Breast epithelium (tissue), 4 donors: ENCODE measurements around the gene SUPT16H. TPM values are rescaled to one million over a fixed set of nuclear protein-coding genes. Genes with fewer than 3 reads are reported as not detected.

Experiments used
- DNase-seq, 2 donors: peaks; one replicate each; pipeline ENCODE4 v3.0.0-alpha.2; 2019; ENCODE audit warnings: low spot score in 2 of 2
- H3K27ac ChIP-seq, 2 donors: fragments of 200-600 bp; sonication (generic) in 1 of 2; one replicate each; pipeline ENCODE4 v1.5.1; 2016 to 2019; ENCODE audit warnings: mild to moderate bottlenecking in 1 of 2
- H3K27me3 ChIP-seq, 2 donors: fragments of 200-600 bp; sonication (generic) in 1 of 2; one replicate each; pipeline versions ENCODE4 v1.5.1 to v1.6.0; 2017 to 2019; ENCODE audit warnings: control low read depth in 1 of 2, mild to moderate bottlenecking in 1 of 2
- H3K36me3 ChIP-seq: fragments of 200-600 bp; one replicate; pipeline ENCODE4 v1.5.1; 2019
- H3K4me1 ChIP-seq, 2 donors: fragments of 200-600 bp; sonication (generic); one replicate each; pipeline ENCODE4 v1.5.1; 2016 to 2019; ENCODE audit warnings: control low read depth in 1 of 2
- H3K4me3 ChIP-seq, 3 donors: fragments of 200-600 bp; sonication (generic); 1 replicate in 2 of 3; 2 replicates in 1 of 3; pipeline ENCODE4 v1.5.1; 2016 to 2019; ENCODE audit warnings: mild to moderate bottlenecking in 3 of 3, moderate library complexity in 2 of 3
- H3K9me3 ChIP-seq, 2 donors: fragments of 200-600 bp; sonication (generic) in 1 of 2; one replicate each; pipeline ENCODE4 v1.5.1; 2016 to 2019; ENCODE audit warnings: control low read depth in 1 of 2
- POLR2A ChIP-seq: fragments of 450-650 bp; IDR thresholded peaks from one replicate; pipeline ENCODE4 v1.6.1; 2016; ENCODE audit warnings: antibody characterized with exemption, mild to moderate bottlenecking, moderate library complexity
- POLR2AphosphoS5 ChIP-seq, 3 donors: sonication (generic); formaldehyde crosslinking; IDR thresholded peaks; one replicate each; pipeline ENCODE4 v1.6.1; 2017; ENCODE audit warnings: antibody characterized with exemption in 3 of 3
- intact Hi-C: fragments of 100-400 bp; cut with DNase I; formaldehyde crosslinking; loops from one replicate; pipeline ENCODE4 v1.15.1; 2023; ENCODE audit warnings: low total_unique reads
- total RNA-seq, 3 donors: library from RNA; depleted of rRNA; stranded (reverse); fragments of >200 nt; gene quantifications; one replicate each; pipeline ENCODE4 v1.1.0, GENCODE V29; 2016
- TF ChIP-seq, protein P1 (sequence below), 3 donors: fragments of 450-650 bp; IDR thresholded peaks; one replicate each; pipeline ENCODE4 v1.5.1; 2016 to 2017; ENCODE audit warnings: antibody characterized with exemption in 3 of 3, mild to moderate bottlenecking in 3 of 3, moderate library complexity in 3 of 3

Gene SUPT16H
- total RNA-seq, 3 donors from 2014 or later, result 66.1 to 79.3 (median 73.1) TPM

- H3K27me3 ChIP-seq, result no peaks in the 10 kb centered on the region
- DNase-seq, result no peak
- no peaks in the 10 kb centered on the region for H3K36me3 ChIP-seq
- TF ChIP-seq, protein P1, sequence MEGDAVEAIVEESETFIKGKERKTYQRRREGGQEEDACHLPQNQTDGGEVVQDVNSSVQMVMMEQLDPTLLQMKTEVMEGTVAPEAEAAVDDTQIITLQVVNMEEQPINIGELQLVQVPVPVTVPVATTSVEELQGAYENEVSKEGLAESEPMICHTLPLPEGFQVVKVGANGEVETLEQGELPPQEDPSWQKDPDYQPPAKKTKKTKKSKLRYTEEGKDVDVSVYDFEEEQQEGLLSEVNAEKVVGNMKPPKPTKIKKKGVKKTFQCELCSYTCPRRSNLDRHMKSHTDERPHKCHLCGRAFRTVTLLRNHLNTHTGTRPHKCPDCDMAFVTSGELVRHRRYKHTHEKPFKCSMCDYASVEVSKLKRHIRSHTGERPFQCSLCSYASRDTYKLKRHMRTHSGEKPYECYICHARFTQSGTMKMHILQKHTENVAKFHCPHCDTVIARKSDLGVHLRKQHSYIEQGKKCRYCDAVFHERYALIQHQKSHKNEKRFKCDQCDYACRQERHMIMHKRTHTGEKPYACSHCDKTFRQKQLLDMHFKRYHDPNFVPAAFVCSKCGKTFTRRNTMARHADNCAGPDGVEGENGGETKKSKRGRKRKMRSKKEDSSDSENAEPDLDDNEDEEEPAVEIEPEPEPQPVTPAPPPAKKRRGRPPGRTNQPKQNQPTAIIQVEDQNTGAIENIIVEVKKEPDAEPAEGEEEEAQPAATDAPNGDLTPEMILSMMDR (IDR thresholded peaks at IDR 0.05), result no peak
- no peak for TF ChIP-seq POLR2A
- no peak for TF ChIP-seq POLR2AphosphoS5 (IDR thresholded peaks at IDR 0.05)
- H3K9me3 ChIP-seq, result no peaks in the 10 kb centered on the region
- intact Hi-C loops, result no loop called here
- no peak overlapping the region for H3K27ac ChIP-seq
- no peak overlapping the region for H3K4me3 ChIP-seq
- no peaks in the 10 kb centered on the region for H3K4me1 ChIP-seq
Measured at GRCh38 chr14:21322716-21323115, 61.1 kb downstream of the SUPT16H start.

DNA sequence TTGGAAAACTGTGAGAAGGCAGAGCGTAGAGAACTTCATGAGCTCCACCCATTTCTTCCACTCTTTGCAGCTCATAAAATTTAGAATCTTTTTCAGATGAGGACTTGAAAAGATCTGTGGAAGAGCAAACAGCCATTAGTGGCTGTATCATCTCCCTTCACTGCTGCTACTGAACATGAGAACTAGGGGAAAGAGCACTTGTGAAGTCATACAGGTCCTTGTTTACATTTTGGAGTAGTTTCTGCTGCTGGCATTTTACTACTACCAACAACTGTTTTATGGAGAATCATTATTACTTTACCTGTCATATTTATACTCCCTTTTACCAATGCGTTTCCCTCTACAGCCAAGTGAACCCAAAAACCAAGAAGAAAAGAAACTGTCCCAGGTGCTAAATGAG is 62.9 kb downstream of the SUPT16H start:
- H3K27me3 ChIP-seq, result no peaks in the 10 kb centered on the region
- no peak overlapping the region for H3K27ac ChIP-seq
- H3K4me3 ChIP-seq, result no peak overlapping the region
- no peaks in the 10 kb centered on the region for H3K36me3 ChIP-seq
- H3K4me1 ChIP-seq, result no peaks in the 10 kb centered on the region
- TF ChIP-seq, protein P1 (IDR thresholded peaks at IDR 0.05), result no peak
- no peak for TF ChIP-seq POLR2A
- TF ChIP-seq POLR2AphosphoS5 (IDR thresholded peaks at IDR 0.05), result no peak
- intact Hi-C loops, result no loop called here
- H3K9me3 ChIP-seq, result no peaks in the 10 kb centered on the region
- no peak for DNase-seq

GRCh38 chr14:21317398-21317797 is 66.4 kb downstream of the SUPT16H start:
- TF ChIP-seq POLR2AphosphoS5 (IDR thresholded peaks at IDR 0.05) (no peak), POLR2A (no peak)
- TF ChIP-seq, protein P1 (IDR thresholded peaks at IDR 0.05), result no peak
- Histone ChIP-seq H3K4me1 (no peaks in the 10 kb centered on the region), H3K9me3 (no peaks in the 10 kb centered on the region), H3K27ac (no peak overlapping the region), H3K36me3 (no peaks in the 10 kb centered on the region), H3K4me3 (no peak overlapping the region), H3K27me3 (no peaks in the 10 kb centered on the region)
- intact Hi-C loops, result no loop called here
- DNase-seq, result no peak

DNA sequence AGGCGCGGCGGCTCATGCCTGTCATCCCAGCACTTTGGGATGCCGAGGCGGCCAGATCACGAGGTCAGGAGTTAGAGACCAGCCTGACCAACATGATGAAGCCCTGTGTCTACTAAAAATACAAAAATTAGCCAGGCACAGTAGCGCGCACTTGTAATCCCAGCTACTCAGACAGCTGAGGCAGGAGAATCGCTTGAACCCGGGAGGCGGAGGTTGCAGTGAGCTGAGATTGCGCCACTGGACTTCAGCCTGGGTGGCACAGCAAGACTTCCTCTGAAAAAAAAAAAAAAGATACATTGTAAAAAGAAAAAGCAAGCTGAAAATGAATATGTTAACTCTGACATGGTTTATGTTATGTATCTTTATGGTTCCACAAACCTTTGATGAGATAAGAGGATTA is 70.3 kb downstream of the SUPT16H start:
- Histone ChIP-seq H3K27ac (no peak overlapping the region), H3K36me3 (no peaks in the 10 kb centered on the region), H3K4me3 (no peak overlapping the region), H3K27me3 (no peaks in the 10 kb centered on the region), H3K4me1 (no peaks in the 10 kb centered on the region), H3K9me3 (no peaks in the 10 kb centered on the region)
- TF ChIP-seq, protein P1 (IDR thresholded peaks at IDR 0.05), result no peak
- TF ChIP-seq POLR2A (no peak), POLR2AphosphoS5 (IDR thresholded peaks at IDR 0.05) (no peak)
- intact Hi-C loops, result loop anchor here (5.0 kb wide), 1 partner anchor 726 kb away; the partner anchor contains the start of gene RNASE11
- DNase-seq, result no peak

DNA sequence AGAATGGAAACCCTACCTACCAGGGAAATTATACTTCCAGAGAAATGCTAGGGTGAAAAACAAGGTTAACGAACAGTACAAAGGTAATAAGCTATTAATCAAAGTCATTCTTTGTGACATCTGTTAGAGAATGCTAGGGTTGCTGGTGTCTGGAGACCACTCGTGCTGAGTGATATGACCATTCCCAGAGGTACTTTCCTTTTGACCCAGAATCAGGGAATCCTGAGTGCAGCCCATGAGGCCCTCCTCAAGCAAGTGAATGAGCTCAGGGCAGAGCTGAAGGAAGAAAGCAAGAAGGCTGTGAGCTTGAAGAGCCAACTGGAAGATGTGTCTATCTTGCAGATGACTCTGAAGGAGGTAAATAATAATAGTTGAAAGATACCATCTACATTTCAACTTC is 72.2 kb downstream of the SUPT16H start:
- Histone ChIP-seq H3K36me3 (no peaks in the 10 kb centered on the region), H3K9me3 (no peaks in the 10 kb centered on the region), H3K27me3 (no peaks in the 10 kb centered on the region), H3K27ac (no peak overlapping the region), H3K4me3 (no peak overlapping the region), H3K4me1 (no peaks in the 10 kb centered on the region)
- intact Hi-C loops, result loop anchor here (5.0 kb wide), 1 partner anchor 724 kb away; the partner anchor contains the start of gene RNASE11
- TF ChIP-seq POLR2A (no peak), POLR2AphosphoS5 (IDR thresholded peaks at IDR 0.05) (no peak)
- TF ChIP-seq, protein P1 (IDR thresholded peaks at IDR 0.05), result no peak
- no peak for DNase-seq
